Measurements from ENCODE around the gene DMXL1.

GRCh38 chr5:119275146-119275545 lies 204.3 kb downstream of the DMXL1 start:
- TF ChIP-seq CTCF (IDR thresholded peaks at IDR 0.05; ENCODE audit: low read length): no peak
- no peak for TF ChIP-seq EZH2 (IDR thresholded peaks at IDR 0.05; ENCODE audit: borderline replicate concordance, low read length)
